Measurements from ENCODE around the gene CDK10.
"Not testable (repeated sequence)": the region's sequence is repeated elsewhere in the genome, so short reads cannot be mapped to it uniquely, and the experiment has no call there.

CDK10 gene

GRCh38 chr16:89686520-89687091 lies at the start of gene CDK10:
Gene CDK10 (plus strand): TSS chr16:89686689. CDS start chr16:89686711, 22 bp downstream.
- peak; percentile 89 for DNase-seq

- DNase-seq, result no peak
Observed at GRCh38 chr16:89637379-89637778, 49.1 kb upstream of the CDK10 start.

GRCh38 chr16:89638455-89638854 lies 48.0 kb upstream of the CDK10 start:
- no peak for DNase-seq

DNA sequence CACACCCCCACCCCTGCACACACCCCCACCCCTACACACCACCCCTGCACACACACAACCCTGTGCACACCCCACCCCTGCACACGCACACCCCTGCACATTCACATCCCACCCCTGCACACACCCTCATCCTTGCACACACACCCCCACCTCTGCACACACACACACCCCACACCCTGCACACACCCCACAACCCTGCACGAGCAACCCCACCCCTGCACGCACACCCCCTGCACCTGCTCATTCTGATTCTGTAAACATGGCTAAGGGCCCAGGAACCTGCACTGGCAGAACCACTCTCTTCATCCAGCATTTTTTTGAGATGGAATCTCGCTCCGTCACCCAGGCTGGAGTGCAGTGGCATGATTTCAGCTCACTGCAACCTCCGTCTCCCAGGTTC lies 47.1 kb upstream of the CDK10 start:
- DNase-seq, result no peak

- no peak for DNase-seq
Observed at GRCh38 chr16:89641458-89642119, 44.9 kb upstream of the CDK10 start.

DNA sequence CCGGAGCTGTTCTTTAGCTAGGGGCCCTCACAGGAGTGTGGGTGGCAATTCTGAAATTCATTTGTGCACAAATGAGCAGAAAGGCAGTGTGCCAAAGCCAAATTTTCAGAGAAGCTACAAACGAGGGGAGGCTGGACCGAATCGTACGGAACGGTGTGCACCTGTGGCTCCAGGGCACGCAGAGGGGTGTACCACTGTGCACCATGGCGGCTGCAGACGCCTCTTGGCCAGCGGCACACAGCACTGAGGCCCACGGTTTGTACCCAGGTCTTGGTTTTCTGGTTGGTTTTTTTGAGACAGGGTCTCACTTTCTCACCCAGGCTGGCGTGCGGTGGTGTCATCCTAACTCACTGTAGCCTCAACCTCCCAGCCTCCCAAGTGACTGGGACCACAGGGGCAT lies 43.9 kb upstream of the CDK10 start:
- no peak for DNase-seq

- no peak for DNase-seq
Observed at GRCh38 chr16:89643769-89644300, 42.7 kb upstream of the CDK10 start.

- DNase-seq, result no peak
Observed at GRCh38 chr16:89645122-89645521, 41.4 kb upstream of the CDK10 start.

GRCh38 chr16:89646270-89646669 lies 40.2 kb upstream of the CDK10 start:
- no peak for DNase-seq

GRCh38 chr16:89646906-89647305 lies 39.6 kb upstream of the CDK10 start:
- DNase-seq, result no peak

DNA sequence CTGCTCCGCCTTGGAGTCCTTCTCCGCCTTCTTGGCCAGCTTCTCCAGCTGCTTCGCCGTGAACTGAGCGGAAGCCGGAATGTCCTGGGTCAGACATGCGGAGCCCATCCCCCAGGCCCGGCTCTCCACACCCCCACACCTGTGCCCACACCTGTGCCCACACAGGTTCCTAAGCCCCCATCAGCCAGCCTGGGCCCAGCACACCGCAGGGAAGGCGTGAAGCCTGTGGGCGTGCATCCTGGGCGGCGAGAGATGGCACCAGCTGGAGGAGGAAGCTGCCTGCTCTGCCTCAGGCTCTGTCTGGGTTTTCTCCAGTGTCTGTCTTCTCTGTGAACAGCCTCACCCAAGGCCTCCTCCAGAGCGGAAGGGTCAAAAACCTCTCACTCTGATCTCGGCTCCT lies 34.9 kb upstream of the CDK10 start:
- DNase-seq, result no peak

GRCh38 chr16:89653656-89654295 lies 32.7 kb upstream of the CDK10 start:
- no peak for DNase-seq

- DNase-seq, result no peak
Observed at GRCh38 chr16:89655062-89655643, 31.3 kb upstream of the CDK10 start.

GRCh38 chr16:89656435-89657121 lies 29.9 kb upstream of the CDK10 start:
- no peak for DNase-seq

DNA sequence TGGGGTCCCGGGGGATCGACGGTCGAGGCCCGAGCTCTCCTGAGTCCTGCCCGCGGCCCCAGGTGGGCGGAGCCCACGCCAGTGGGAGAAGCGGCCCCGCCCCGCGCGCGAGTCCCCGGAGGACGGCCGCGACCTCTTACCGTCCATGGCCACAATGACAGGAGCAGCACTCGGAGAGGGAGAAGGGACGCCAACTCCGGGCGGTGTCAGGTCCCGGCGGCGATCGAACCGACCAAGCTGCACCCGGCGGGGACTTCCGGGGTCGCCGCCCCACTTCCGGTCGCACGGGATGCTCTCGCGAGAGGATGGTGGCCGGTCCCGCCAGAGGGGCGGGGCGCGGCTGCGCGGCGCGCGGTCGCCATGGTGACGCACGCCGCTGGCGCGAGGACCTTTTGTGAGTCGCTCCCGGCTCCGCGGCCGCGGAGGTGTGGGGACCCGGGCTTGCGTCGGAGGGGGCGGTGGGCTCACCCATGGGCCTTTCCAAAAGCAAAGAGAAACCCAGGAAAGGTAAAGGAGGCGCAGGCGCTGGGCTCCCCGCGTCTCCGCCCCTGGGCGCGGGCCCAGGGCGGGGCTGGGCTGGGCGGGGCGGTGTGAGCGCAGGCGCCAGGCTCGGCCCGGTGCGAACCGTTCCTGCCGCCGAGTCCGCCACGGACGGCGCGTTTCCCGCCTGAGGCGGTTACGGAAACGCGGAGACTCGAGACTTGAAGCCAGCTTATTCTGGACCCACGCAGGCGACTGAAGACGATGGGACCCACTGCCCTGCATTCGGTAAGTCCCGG lies 28.9 kb upstream of the CDK10 start, which contains the start of the genes CHMP1A and SPATA33:
TSS of gene CHMP1A (minus strand) at position 267 of the 779 bp plus-strand sequence. CDS start at position 147, 120 bp downstream.
TSS of gene SPATA33 (plus strand) at position 395 of the 779 bp plus-strand sequence. CDS start at position 471, 76 bp downstream.
- peak; percentile 93 for DNase-seq

- no peak for DNase-seq
Observed at GRCh38 chr16:89658221-89658879, 28.1 kb upstream of the CDK10 start.

- DNase-seq, result no peak
Observed at GRCh38 chr16:89660146-89660545, 26.3 kb upstream of the CDK10 start.

DNA sequence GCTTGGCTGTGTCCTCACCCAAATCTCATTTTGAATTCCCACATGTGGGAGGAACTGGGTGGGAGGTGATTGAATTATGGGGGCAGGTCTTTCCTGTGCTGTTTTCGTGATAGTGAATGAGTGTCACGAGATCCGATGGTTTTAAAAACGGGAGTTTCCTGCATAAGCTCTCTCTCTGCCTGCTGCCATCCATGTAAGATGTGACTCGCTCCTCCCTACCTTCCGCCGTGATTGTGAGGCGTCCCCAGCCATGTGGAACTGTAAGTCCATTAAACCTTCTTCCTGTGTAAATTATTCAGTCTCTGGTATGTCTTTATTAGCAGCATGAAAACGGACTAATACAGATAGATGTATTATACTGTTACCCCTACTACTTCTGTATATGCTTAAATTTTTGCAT lies 25.3 kb upstream of the CDK10 start:
- DNase-seq, result no peak

DNA sequence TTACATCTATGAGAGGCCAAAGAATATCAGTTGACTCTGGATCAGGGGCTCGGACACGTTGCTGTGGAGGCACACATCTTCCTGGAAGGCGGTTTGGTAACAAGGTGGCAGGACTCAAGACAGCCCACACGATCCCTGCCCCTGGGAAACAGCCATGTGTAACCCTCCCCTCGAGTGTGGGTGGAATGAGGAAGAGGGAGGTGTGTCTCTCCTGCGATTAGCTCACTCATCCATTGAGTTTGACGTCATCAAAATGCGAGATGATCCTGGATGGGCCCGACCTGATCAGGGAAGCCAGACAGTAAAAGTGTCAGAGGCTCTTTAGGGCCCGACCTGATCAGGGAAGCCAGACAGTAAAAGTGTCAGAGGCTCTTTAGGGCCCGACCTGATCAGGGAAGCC lies 22.3 kb upstream of the CDK10 start:
- DNase-seq, result not testable (repeated sequence)

DNA sequence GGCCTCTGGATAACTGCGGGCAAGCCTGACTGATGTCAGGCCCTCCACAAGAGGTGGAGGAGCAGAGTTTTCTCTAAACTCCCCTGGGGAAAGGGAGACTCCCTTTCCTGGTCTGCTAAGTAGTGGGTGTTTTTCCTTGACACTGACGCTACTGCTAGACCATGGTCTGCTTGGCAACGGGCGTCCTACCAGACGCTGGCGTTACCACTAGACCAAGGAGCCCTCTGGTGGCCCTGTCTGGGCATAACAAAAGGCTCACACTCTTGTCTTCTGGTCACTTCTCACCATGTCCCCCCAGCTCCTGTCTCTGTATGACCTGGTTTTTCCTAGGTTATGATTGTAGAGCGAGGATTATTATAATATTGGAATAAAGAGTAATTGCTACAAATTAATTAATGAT lies 19.5 kb upstream of the CDK10 start:
- not testable (repeated sequence) for DNase-seq

DNA sequence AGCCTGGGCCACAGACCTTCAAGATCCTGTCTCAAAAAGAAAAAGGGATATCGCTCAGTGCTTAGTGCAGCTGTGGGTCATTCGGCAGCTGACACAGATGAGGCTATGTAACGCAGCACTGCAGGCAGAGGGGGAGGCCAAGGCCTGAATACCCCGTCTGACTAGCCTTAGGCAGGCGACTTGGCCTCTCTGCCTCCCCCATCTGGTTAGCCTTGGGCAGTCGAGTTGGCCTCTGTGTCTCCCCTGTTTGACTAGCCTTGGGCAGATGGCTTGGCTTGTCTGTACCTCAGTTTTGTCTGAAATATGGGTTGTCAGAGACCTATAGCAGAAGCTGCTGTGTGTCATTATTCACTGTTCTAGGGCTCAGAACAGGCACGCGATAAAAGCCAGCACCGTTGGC lies 18.9 kb upstream of the CDK10 start:
- no peak for DNase-seq

GRCh38 chr16:89668790-89669158 lies 17.7 kb upstream of the CDK10 start:
- no peak for DNase-seq
